ENCODE results near the gene SORCS2.
"Not testable (repeated sequence)": the region's sequence is repeated elsewhere in the genome, so short reads cannot be mapped to it uniquely, and the experiment has no call there.

The SORCS2 gene

DNA sequence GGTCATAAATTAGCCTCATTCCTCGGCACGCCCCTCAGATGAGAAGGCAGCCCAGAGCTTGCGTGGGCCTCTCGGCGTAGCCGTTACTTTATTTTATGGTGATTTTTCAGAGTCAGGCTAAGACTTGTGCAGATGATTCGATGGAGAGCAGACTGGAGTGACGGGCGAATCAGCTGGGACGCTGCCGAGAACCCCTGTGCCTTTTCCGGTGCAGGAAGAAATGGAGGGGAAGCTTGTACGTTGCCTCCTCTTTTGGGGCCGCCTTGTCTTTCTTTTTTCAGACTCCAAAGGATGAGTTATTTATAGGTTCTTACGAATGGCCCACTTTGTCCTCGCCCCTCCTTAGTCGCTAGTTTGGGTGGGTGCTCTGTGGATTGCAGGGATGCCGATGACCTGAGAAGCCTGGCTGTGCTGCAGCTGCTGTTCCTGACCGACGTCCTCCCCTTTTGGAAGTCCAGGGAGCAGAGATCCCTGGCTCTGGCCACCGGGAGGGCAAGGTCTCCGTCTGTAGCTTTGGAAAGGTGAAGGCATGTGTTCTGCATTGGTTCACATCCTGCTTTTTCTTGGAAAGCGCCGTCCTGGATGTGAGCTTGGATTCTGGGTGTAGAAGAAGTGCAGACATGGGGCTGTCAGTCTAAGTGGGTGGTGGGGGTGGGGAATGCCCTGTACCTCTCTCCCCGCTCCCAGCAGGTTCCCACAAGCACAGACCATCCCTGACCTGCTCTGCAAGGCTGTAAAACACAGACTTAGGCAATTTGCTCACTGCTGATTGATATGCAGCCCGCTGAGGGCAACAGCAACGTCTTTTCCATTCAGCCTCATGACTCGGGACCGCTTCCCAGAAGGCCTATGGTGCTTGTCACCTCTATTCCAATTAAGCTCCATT, 9.3 kb downstream of the SORCS2 start:
- no peak for DNase-seq

DNA sequence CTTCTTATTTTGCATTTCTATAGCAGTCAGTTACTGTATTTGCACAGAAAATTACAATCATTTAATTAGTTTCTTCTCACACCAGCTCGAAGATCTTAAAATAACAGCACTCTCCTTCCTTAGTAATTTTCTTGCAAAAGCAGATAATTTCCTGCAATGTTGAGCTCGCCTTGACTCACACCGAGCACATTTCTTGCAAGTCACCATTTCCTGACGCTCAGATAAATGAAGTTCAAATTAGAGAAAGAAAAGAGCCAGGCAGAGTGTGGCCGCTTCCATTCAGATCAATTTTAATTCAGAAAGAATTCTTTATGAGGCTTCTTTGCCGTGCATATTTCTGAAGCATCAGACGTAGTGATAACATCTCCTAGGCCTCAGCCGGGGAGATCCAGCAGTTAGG, 10.1 kb downstream of the SORCS2 start:
- no peak for DNase-seq

DNA sequence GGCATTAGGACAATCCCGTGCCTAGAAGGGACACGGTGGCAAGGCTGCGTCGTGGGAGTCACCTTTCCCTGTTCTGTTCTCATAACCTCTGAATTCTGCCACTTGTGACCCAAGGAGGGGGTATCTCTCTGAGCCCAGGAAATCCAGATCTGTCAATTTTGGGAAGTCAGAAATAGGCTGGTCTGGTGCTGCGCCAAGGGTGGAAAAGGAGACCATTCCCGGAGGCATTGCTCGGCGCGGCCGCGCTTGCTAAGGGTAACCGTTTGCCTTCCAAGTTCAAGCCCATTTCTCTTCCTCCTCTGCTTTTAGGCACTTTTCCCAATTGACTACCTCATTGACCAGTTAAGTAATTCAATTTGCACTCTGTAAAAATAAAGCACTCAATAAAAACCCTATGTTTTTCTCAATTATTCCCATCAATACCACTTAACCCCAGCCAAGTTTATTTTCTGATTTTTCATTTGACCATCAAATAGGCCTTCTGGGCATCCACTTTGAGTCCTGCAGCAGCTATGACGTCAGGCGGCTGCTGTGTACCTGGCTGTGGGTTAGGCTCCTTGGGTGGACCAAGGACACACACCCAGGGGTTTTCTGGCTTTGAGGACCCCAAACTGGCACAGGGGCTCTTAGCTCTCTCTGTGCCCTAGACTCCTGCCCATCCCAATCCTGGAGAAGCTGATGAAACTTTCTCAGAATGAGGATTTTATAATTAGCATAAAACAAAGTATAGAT, 12.5 kb downstream of the SORCS2 start:
- DNase-seq, result no peak

DNA sequence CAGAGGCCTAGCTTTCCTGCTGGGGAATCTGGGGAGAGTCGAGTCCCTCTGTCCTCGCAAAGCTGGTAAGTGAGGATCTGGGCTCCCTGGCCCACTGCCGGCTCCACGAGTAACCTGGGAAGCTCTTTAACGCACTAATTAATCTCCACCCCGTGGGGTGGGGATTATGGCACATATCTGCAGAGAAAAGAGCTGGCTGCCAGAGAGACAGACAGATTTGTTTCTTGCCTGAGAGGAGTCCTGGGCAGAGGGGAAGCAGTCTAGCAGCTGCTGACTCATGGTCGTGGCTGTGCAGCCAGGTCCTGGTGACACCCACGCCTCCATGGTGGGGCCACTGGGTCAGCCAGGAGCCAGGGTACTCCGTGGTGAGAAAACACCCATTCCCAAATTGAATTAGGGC, 14.0 kb downstream of the SORCS2 start:
- DNase-seq, result no peak

DNA sequence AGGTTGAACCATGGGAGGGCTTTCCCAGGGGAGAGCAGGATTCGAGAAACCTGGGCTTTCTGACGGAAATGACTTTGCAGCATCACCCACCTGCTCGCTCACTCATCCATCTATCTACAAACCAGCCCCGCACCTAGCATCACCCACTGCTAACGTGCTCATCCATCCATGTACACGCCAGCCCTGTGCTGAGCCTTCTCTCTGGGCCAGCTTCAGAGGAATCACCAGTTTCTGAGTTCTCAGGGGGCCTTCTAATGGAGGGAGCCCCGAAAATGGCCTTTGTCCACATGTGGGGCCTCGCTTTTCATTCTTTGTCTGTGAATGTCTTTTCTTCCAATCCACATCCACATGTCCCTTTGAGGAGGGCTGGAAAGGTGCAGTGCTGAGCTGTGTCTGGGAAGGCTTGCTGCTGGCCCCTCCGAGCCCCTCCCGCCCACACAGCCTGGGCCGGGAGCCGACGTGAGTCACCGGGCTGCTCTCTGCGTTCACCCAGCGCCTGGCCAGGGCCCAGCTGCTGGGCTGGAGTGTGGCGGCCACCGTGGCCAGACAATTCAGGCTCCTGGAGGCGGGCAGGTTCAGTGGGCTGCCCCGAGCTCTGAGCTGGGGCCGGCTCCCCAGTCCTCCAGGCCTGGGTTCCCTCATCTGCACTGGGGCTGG, 14.7 kb downstream of the SORCS2 start:
- DNase-seq, result no peak

GRCh38 chr4:7207628-7208231, 15.4 kb downstream of the SORCS2 start:
- no peak for DNase-seq

GRCh38 chr4:7208509-7209451, 16.4 kb downstream of the SORCS2 start:
- DNase-seq, result no peak

GRCh38 chr4:7209699-7210098, 17.4 kb downstream of the SORCS2 start:
- no peak for DNase-seq

DNA sequence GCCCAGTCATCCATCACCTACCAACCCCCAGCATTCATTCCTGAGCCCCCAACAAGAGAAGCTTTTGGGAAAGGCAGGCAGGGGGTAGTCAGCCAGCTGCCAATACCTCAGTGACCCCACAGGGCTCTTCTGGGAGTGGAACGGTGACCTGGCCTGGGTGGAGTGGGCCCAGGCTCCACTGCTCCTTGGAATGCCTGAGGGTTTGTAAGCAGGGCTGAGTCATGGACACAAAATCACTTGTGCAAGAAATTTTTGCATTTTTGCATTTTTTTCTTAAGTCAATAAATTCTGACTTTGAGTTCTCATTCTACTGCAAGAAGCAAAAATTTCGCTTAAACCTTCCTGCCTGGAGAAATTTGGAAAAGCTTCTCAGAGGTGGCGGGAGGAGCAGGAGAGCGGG, 18.5 kb downstream of the SORCS2 start:
- no peak for DNase-seq

GRCh38 chr4:7212101-7212674, 19.9 kb downstream of the SORCS2 start:
- DNase-seq, result no peak

GRCh38 chr4:7212921-7213320, 20.6 kb downstream of the SORCS2 start:
- no peak for DNase-seq

DNA sequence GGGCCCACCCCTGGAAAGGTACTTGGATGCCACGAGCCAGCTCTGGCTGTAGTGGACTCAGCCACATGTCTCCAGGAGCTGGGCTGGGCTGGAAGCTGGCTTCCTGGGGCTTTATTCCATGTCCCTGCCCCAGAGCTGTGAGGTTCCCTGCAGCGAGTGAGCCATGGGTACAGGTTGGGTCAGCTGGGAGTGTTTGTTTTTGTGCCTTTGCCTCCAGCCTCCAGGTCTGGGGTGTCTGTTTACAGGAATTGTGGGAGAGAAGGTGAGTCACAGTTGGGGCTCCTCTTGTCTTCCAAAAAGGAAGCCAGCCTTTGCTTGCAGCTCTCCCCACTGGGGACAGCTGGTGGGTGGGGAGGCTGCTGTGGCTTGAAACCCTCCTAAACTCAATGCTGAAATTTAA, 21.5 kb downstream of the SORCS2 start:
- DNase-seq, result no peak

DNA sequence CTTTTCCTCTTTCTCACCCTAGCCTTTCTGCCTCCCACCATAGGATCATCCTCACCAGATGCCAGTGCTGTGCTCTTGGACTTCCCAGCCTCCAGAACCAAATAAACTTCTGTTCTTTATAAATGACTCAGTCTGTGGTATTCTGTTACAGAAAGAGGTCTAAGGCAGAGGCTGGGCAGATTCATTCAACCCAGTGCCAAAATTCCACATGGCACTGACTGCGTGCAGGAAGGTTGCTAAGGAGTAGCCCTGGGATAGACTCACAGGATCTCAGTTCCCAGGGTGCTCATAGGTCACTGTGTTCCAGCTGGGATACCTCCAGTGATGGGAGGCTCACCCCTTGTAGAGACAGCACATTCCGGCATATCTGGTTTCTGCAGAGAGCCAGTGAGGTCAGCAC, 22.0 kb downstream of the SORCS2 start:
- DNase-seq, result no peak

DNA sequence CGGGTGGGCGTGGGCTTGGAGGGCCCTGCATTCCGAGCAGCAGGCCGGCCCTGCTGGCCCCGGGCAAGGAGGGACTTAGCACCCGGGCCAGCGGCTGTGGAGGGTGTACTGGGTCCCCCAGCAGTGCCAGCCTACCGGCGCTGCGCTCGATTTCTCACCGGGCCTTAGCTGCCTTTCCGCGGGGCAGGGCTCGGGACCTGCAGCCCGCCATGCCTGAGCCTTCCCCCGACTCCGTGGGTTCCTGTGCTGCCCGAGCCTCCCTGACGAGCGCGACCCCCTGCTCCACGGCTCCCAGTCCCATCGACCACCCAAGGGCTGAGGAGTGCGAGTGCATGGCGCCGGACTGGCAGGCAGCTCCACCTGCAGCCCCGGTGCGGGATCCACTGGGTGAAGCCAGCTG, 22.8 kb downstream of the SORCS2 start:
- DNase-seq, result not testable (repeated sequence)

DNA sequence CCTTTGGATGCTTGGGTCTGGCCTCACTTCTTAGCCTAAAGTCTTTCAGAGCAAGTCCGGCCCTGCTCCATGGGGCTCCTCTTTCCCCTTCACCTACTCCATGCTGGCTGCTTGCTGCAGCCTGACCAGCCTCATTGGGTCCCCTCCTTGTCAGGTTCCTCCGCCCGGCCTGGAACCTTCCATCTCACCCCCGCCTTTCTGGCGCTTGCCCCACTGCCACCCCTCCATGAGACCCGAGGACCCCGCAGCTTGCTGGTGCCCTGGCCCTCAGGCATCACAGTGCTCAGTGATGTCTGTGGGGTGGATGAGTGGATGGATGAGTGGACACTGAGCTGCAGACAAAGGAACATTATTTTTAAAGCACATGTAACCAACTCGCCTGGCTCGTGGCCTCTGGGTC, 24.7 kb downstream of the SORCS2 start:
- no peak for DNase-seq

DNA sequence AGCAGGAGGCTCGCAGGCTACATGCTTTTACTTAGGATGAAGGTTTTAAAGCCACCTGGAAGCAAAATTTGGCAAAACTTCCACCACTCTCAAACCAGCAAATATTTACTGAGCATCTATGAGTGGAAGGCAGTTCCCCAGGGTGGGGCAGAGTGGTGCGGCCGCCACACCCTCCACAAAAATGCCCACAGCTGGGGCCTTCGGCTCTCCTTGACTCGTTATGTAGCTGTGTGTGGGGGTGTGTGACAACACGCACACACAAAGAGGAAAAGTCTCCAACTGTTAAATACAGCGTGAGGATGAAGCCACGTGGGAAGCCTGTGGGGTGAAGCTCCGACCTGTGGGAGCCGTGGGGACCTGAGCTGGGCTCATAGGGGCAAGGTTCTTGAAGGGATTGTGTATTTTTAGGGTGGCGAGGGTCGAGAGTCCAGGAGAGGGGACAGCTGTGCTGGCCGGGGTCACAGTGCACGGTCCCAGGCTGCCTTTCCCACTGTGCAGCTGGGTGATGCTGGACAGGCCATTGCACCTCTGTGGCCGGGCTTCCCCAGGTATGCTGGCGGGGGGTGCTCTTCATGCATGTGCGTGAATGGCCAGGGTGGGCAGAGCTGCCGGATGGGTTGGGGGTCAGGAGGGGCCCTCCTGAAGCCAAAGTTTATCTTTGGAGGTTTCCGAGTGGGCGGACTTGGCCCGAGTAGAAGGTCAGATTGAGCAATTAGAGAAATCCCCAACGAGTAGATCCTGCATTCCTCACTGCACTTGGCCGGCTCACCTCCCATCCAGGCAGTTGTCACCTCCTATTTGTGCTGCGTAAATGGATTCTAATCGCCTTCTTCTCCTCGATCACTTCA, 25.4 kb downstream of the SORCS2 start:
- no peak for DNase-seq

DNA sequence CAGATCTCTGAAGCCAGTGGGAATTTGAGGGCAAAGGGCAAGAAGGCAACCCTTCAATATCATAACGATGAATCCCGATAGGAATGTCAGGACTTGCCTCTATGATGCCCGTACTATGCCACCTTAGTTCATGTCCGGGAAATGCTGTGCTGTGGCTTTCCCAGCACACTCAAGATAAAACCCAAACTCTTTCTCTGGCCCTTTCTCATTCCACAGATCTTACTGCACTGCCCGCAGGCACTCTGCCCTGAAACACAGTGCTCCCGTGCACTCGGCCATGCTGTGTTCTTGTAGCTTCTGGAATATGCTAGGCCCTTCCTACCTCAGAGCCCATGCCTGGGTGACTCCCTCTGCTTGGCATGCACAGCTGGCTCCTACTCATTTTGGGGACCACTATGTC, 26.3 kb downstream of the SORCS2 start:
- DNase-seq, result no peak

DNA sequence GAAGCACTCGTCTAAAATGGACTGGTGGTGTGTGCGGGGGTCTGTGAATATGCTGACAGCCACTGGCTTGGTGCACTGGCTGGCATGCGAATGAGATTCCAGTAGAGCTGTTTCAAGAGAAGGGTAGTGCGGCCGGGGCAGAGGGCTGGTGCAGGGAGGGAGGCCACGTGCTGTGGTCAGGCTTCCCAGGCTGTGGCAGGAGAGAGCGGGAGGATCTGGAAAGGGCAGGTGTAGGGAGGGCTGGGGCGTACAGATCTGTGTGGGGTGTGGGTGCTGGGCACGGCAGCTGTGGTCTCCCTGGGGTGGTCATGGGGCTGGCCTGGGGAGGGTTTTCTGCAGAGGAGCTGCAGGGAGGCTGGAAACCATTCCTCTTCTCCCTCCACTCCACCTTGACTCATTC, 30.2 kb downstream of the SORCS2 start:
- no peak for DNase-seq

GRCh38 chr4:7223541-7223940, 31.2 kb downstream of the SORCS2 start:
- DNase-seq, result no peak

DNA sequence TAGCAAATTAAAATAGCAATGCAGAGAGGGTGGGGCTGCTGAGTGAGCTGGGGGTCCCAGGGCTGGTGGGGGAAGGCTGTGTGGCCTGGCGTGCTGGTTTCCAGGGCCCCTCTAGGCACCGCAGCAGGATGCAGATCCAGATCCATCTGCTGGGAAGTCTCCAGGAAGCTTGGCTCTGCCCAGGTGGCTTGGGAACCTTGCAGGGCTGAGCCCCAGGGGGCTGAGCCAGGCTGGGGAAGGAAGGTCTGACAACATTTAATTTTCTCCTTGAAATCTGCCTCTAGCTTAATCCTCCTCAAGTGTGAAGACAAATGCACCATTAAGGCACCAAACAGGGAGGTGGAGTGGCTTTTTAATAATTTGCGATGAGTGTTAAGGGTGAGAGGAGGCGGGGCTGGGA, 31.7 kb downstream of the SORCS2 start:
- DNase-seq, result no peak
